K562 (cell line): Measurements from ENCODE around the gene BANF2. TPM values are rescaled to one million over a fixed set of nuclear protein-coding genes. Genes with fewer than 3 reads are reported as not detected.
A peak's percentile ranks its signal among the peaks of the same experiment; 100 is the strongest.

ENCODE experiments used
- CEBPG ChIP-seq, 3 experiments: fragments of 200-800 bp in 1 of 3; sonication (Bioruptor generic) in 1 of 3; sonication (generic) in 1 of 3; formaldehyde crosslinking in 1 of 3; IDR thresholded peaks in 2 of 3; conservative IDR thresholded peaks in 1 of 3; 2 replicates each; pipeline versions ENCODE4 v1.6.1 to v1.8.0; 2016 to 2022; ENCODE audit warnings: missing compliant biosample characterization in 2 of 3, missing genetic modification characterization in 2 of 3, mild to moderate bottlenecking in 1 of 3, missing genetic modification reagents in 1 of 3
- HMGN3 ChIP-seq: IDR thresholded peaks from 2 replicates; pipeline ENCODE4 v1.6.1; 2011; ENCODE audit warnings: borderline replicate concordance, low read depth, mild to moderate bottlenecking, mixed read lengths, low read length; ENCODE audit not compliant: insufficient read length; ENCODE audit errors: extremely low read depth
- KAT2B ChIP-seq: IDR thresholded peaks from one replicate; pipeline ENCODE4 v1.6.1; 2012; ENCODE audit warnings: low read depth, mild to moderate bottlenecking, control low read depth, inconsistent platforms, low read length, moderate library complexity
- KDM1A ChIP-seq, 2 experiments: fragments of 450-650 bp; IDR thresholded peaks; 2 replicates each; pipeline ENCODE4 v1.6.1; 2016; ENCODE audit warnings: mild to moderate bottlenecking in 2 of 2
- L3MBTL2 ChIP-seq: fragments of 450-650 bp; IDR thresholded peaks from 2 replicates; pipeline ENCODE4 v1.6.1; 2016; ENCODE audit warnings: mild to moderate bottlenecking, moderate library complexity
- MAZ ChIP-seq, 2 experiments: fragments of 450-650 bp in 1 of 2; sonication (generic) in 1 of 2; formaldehyde crosslinking; IDR thresholded peaks in 1 of 2; conservative IDR thresholded peaks in 1 of 2; 2 replicates each; pipeline versions ENCODE4 v1.4.0 to v1.5.0; 2020; ENCODE audit warnings: mild to moderate bottlenecking in 1 of 2, missing genetic modification reagents in 1 of 2
- MEIS2 ChIP-seq: fragments of 450-650 bp; IDR thresholded peaks from 2 replicates; pipeline ENCODE4 v1.6.1; 2014; ENCODE audit warnings: mild to moderate bottlenecking; ENCODE audit not compliant: partially characterized antibody
- NBN ChIP-seq: fragments of 450-650 bp; IDR thresholded peaks from 2 replicates; pipeline ENCODE4 v1.6.1; 2016; ENCODE audit warnings: low read depth, mild to moderate bottlenecking
- RFX7 ChIP-seq: fragments of 250-450 bp; sonication (Bioruptor Pico); IDR thresholded peaks from 2 replicates; pipeline ENCODE4 v1.5.1; 2021; ENCODE audit warnings: mild to moderate bottlenecking
- SP1 ChIP-seq: sonication (generic); formaldehyde crosslinking; IDR thresholded peaks from 2 replicates; pipeline ENCODE4 v1.8.1; 2022; ENCODE audit warnings: mild to moderate bottlenecking, missing genetic modification reagents
- SPI1 ChIP-seq: IDR thresholded peaks from 2 replicates; pipeline ENCODE4 v1.6.1; 2011; ENCODE audit warnings: low read depth, low read length, control low read depth, borderline replicate concordance
- ZNF174 ChIP-seq: fragments of 250-450 bp; sonication (Bioruptor Pico); IDR thresholded peaks from 2 replicates; pipeline ENCODE4 v1.4.0; 2020; ENCODE audit warnings: mild to moderate bottlenecking
- polyA plus RNA-seq, 8 experiments: library from polyadenylated mRNA; depleted of rRNA in 4 of 8; stranded (reverse) in 5 of 8; unstranded in 3 of 8; fragments of >200 nt; fragmentation: Nextera tagmentation in 2 of 8; fragmentation: Illumina TruSeq in 1 of 8; extraction: Ambion mirVana in 2 of 8; extraction: Trizol in 1 of 8; gene quantifications; 2 replicates each; pipeline versions ENCODE4 v1.2.1 to v1.2.3, GENCODE V29; 2011 to 2014; ENCODE audit warnings: inconsistent platforms in 1 of 8, missing spikeins in 1 of 8
- total RNA-seq, 7 experiments: library from RNA; depleted of rRNA in 6 of 7; stranded (reverse); fragments of >200 nt in 6 of 7; fragmentation: Illumina TruSeq in 2 of 7; extraction: Trizol in 2 of 7; gene quantifications; 2 replicates each; pipeline versions ENCODE4 v1.2.1 to v1.2.3, GENCODE V29; 2011 to 2021; ENCODE audit warnings: low replicate concordance in 1 of 7
- TF ChIP-seq, protein P1 (sequence below), 2 experiments: IDR thresholded peaks in 1 of 2; conservative IDR thresholded peaks in 1 of 2; 2 replicates each; pipeline ENCODE4 v1.6.1; 2016; ENCODE audit warnings: low read depth in 2 of 2, mild to moderate bottlenecking in 1 of 2, missing compliant biosample characterization in 1 of 2, missing genetic modification characterization in 1 of 2, moderate library complexity in 1 of 2
- TF ChIP-seq, protein P2 (sequence below): sonication (generic); formaldehyde crosslinking; IDR thresholded peaks from 2 replicates; pipeline ENCODE4 v1.8.0; 2023; ENCODE audit warnings: mild to moderate bottlenecking, missing genetic modification reagents
- TF ChIP-seq, protein P3 (sequence below): fragments of 450-650 bp; IDR thresholded peaks from 2 replicates; pipeline ENCODE4 v1.6.1; 2016; ENCODE audit warnings: missing biosample characterization, missing genetic modification characterization
- TF ChIP-seq, protein P4 (sequence below): IDR thresholded peaks from 2 replicates; pipeline ENCODE4 v1.6.1; 2012; ENCODE audit warnings: low read depth, low read length, improper control_type of control experiment, borderline replicate concordance

The BANF2 gene
- total and polyA plus RNA-seq, 9 of the 15 experiments (the other 6 are each of a cell fraction or from before 2014, with no cell fraction given): not detected

DNA sequence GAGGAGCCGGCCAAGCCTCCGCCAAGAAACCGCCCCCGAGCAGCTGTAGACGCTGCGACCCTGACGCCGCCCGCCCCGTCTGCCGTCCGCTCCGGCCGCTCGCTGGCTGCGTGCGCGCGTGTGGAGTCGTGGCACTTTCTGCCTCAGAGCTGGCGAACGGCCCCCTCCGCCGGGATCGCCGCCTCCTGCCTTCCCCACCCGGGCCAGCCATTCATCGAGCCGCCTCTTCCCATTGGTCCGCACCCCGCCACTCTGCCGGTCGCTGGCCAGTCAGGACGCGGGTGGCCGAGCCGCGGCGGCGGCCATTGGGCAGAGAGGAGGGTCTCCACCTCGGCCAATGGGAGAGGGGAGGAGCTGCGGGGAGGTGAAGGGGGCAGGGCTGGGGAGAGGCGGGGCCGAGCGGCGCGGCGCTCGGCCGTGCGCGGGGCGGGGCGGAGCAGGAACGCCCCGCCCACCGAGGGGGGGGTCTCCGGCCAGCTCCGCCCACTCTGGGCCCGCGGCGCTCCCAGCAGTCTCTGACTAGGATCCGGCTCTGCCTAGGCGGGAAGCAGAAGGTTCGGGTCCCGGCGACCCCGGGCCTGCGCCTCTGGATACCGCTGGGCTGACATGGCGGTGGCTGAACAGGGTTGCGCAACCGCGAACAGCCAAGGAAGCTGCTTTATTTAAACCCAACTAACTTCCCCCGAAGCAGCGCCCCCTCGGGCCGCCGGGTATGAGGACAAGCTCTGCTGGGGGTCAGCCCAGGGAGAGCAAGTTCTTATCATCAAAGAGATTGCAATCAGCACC lies 17.5 kb upstream of the BANF2 start, which contains the start of gene RRBP1 (continued):
- TF ChIP-seq, protein P1, sequence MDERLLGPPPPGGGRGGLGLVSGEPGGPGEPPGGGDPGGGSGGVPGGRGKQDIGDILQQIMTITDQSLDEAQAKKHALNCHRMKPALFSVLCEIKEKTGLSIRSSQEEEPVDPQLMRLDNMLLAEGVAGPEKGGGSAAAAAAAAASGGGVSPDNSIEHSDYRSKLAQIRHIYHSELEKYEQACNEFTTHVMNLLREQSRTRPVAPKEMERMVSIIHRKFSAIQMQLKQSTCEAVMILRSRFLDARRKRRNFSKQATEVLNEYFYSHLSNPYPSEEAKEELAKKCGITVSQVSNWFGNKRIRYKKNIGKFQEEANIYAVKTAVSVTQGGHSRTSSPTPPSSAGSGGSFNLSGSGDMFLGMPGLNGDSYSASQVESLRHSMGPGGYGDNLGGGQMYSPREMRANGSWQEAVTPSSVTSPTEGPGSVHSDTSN (CRISPR knock-in tag; IDR thresholded peaks at IDR 0.05; ENCODE audit: low read depth): peak; percentile 89
- TF ChIP-seq, protein P1 (tag; conservative IDR thresholded peaks at IDR 0.05; ENCODE audit: low read depth): peak; percentile 93
- TF ChIP-seq, protein P2, sequence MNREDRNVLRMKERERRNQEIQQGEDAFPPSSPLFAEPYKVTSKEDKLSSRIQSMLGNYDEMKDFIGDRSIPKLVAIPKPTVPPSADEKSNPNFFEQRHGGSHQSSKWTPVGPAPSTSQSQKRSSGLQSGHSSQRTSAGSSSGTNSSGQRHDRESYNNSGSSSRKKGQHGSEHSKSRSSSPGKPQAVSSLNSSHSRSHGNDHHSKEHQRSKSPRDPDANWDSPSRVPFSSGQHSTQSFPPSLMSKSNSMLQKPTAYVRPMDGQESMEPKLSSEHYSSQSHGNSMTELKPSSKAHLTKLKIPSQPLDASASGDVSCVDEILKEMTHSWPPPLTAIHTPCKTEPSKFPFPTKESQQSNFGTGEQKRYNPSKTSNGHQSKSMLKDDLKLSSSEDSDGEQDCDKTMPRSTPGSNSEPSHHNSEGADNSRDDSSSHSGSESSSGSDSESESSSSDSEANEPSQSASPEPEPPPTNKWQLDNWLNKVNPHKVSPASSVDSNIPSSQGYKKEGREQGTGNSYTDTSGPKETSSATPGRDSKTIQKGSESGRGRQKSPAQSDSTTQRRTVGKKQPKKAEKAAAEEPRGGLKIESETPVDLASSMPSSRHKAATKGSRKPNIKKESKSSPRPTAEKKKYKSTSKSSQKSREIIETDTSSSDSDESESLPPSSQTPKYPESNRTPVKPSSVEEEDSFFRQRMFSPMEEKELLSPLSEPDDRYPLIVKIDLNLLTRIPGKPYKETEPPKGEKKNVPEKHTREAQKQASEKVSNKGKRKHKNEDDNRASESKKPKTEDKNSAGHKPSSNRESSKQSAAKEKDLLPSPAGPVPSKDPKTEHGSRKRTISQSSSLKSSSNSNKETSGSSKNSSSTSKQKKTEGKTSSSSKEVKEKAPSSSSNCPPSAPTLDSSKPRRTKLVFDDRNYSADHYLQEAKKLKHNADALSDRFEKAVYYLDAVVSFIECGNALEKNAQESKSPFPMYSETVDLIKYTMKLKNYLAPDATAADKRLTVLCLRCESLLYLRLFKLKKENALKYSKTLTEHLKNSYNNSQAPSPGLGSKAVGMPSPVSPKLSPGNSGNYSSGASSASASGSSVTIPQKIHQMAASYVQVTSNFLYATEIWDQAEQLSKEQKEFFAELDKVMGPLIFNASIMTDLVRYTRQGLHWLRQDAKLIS (CRISPR knock-in tag): peak; percentile 47; the same call in 1 of the 2 replicates
- no peak for TF ChIP-seq SPI1
- no peak for TF ChIP-seq MEIS2
- peak; percentile 89 for TF ChIP-seq SP1 (CRISPR knock-in tag)
- no peak for TF ChIP-seq KAT2B
- TF ChIP-seq ZNF174: no peak
- TF ChIP-seq, protein P3, sequence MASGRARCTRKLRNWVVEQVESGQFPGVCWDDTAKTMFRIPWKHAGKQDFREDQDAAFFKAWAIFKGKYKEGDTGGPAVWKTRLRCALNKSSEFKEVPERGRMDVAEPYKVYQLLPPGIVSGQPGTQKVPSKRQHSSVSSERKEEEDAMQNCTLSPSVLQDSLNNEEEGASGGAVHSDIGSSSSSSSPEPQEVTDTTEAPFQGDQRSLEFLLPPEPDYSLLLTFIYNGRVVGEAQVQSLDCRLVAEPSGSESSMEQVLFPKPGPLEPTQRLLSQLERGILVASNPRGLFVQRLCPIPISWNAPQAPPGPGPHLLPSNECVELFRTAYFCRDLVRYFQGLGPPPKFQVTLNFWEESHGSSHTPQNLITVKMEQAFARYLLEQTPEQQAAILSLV: peak; percentile 73
- peak; percentile 66 to 76; a peak in 3 of 4 replicates for TF ChIP-seq MAZ (CRISPR knock-in tag; conservative IDR thresholded peaks at IDR 0.05 in 1 of 2, IDR thresholded peaks at IDR 0.05 in 1 of 2)
- TF ChIP-seq KDM1A (IDR thresholded peaks at IDR 0.05): 0 out of 4 replicates have a peak, but pooled peaks of 1 of the 2 experiments have one; percentile 31
- 0 out of 2 replicates have a peak, but pooled peaks have one; percentile 23 for TF ChIP-seq L3MBTL2
- peak; percentile 59 for TF ChIP-seq HMGN3
- peak; percentile 97 for TF ChIP-seq CEBPG (CRISPR knock-in tag; IDR thresholded peaks at IDR 0.05)
- TF ChIP-seq CEBPG (tag; conservative IDR thresholded peaks at IDR 0.05 in 1 of 2, IDR thresholded peaks at IDR 0.05 in 1 of 2): peak; percentile 97 to 99
- no peak for TF ChIP-seq RFX7 (CRISPR knock-in tag)
- 0 out of 2 replicates have a peak, but pooled peaks have one; percentile 49 for TF ChIP-seq NBN
- TF ChIP-seq, protein P4, sequence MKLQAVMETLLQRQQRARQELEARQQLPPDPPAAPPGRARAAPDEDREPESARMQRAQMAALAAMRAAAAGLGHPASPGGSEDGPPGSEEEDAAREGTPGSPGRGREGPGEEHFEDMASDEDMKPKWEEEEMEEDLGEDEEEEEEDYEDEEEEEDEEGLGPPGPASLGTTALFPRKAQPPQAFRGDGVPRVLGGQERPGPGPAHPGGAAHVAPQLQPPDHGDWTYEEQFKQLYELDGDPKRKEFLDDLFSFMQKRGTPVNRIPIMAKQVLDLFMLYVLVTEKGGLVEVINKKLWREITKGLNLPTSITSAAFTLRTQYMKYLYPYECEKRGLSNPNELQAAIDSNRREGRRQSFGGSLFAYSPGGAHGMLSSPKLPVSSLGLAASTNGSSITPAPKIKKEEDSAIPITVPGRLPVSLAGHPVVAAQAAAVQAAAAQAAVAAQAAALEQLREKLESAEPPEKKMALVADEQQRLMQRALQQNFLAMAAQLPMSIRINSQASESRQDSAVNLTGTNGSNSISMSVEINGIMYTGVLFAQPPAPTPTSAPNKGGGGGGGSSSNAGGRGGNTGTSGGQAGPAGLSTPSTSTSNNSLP: no peak
